Epithelial cell of proximal tubule (primary cell): Measurements from ENCODE around the gene FAM120B. TPM values are rescaled to one million over a fixed set of nuclear protein-coding genes. Genes with fewer than 3 reads are reported as not detected.

ENCODE experiments used
- DNase-seq: peaks from one replicate; pipeline ENCODE4 v3.0.0-alpha.2; 2011; ENCODE audit warnings: low read depth
- H3K4me3 ChIP-seq: 2 replicates; pipeline ENCODE4 v1.5.1; 2011; ENCODE audit warnings: low read depth, mild to moderate bottlenecking, low read length
- total RNA-seq: library from RNA; depleted of rRNA; stranded (reverse); fragments of >200 nt; gene quantifications from 2 replicates; pipeline ENCODE4 v1.2.3, GENCODE V29; 2015
- TF ChIP-seq, protein P1 (sequence below): conservative IDR thresholded peaks from 2 replicates; pipeline ENCODE4 v1.5.1; 2012; ENCODE audit warnings: low read depth, mild to moderate bottlenecking, low read length

FAM120B gene
- total RNA-seq, 1 donor from 2014 or later, result 5.0 TPM

GRCh38 chr6:170444811-170445211 is 138.3 kb downstream of the FAM120B start:
- TF ChIP-seq, protein P1, sequence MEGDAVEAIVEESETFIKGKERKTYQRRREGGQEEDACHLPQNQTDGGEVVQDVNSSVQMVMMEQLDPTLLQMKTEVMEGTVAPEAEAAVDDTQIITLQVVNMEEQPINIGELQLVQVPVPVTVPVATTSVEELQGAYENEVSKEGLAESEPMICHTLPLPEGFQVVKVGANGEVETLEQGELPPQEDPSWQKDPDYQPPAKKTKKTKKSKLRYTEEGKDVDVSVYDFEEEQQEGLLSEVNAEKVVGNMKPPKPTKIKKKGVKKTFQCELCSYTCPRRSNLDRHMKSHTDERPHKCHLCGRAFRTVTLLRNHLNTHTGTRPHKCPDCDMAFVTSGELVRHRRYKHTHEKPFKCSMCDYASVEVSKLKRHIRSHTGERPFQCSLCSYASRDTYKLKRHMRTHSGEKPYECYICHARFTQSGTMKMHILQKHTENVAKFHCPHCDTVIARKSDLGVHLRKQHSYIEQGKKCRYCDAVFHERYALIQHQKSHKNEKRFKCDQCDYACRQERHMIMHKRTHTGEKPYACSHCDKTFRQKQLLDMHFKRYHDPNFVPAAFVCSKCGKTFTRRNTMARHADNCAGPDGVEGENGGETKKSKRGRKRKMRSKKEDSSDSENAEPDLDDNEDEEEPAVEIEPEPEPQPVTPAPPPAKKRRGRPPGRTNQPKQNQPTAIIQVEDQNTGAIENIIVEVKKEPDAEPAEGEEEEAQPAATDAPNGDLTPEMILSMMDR, result no peak
- no peak overlapping the region for H3K4me3 ChIP-seq
- DNase-seq, result no peak

DNA sequence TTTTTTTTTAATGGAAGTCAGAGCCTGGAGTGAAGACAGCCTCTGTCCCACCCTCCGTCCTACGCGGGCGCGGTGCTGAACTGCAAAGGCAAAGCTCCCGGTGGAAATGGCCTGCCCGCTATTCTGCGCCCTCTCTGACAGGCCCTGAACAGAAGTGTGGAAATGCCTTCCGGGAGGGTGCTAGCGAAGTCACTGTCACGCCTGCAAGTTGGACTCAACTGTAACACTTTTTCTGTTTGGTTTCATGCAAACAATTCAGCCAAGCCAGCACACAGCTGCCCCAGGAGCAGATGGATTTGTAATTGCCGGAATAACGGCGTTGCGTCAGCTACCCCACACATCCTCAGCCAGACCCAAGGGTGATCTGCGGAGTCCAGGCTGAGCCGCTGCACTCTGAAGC is 138.9 kb downstream of the FAM120B start:
- TF ChIP-seq, protein P1, result no peak
- H3K4me3 ChIP-seq, result no peak overlapping the region
- DNase-seq, result no peak

- TF ChIP-seq, protein P1, result no peak
- DNase-seq, result no peak
- H3K4me3 ChIP-seq, result no peak overlapping the region
Measured at GRCh38 chr6:170445971-170446370, 139.4 kb downstream of the FAM120B start.

DNA sequence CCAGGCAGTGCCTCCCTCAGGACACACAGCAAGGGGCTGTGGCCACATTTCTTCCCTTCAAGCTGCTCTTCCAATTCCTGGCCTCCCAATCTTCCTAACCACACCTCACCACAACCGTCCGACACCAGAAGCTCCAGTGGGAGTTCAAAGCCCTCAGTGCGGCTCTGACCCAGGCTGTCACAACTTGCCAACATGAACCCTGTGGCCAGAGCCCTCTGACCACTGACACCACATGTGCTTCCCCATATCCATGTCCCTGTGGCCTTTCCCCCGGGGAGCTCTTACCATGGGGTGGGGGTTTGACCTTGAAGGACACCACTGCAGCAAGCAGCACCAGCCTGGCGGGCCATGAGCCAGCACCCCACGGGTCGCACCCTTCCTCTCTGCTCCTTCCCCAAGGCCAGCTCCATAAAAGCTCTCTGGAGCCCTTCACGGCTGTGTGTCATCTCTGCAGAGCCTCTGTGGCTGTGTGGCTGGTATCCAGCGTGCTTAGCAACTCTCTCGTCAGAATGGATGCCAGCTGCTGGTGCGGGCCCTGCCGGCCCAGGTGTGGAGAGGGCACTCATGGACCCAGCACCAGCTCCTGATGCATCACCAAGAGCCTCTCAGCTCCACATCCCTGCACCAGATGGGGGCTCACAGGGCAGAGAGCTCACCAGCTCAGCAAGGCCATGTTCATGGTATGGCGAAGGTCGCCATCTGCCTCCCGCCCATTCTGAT is 140.4 kb downstream of the FAM120B start:
- no peak for DNase-seq
- TF ChIP-seq, protein P1, result no peak
- no peak overlapping the region for H3K4me3 ChIP-seq

GRCh38 chr6:170447561-170447930 is 141.0 kb downstream of the FAM120B start:
- no peak overlapping the region for H3K4me3 ChIP-seq
- TF ChIP-seq, protein P1, result no peak
- DNase-seq, result no peak

GRCh38 chr6:170448317-170448716 is 141.8 kb downstream of the FAM120B start:
- TF ChIP-seq, protein P1, result no peak
- no peak for DNase-seq
- no peak overlapping the region for H3K4me3 ChIP-seq
